ENCODE data around the gene NELL1.

NELL1 gene

GRCh38 chr11:21622995-21623394 lies 953.6 kb downstream of the NELL1 start:
- no peak for DNase-seq (ENCODE audit: low read depth)
- H3K4me3 ChIP-seq (ENCODE audit: low read depth, low read length), result no peak overlapping the region
- TF ChIP-seq CTCF (IDR thresholded peaks at IDR 0.05; ENCODE audit: insufficient read depth, low read depth, low read length, missing control alignments), result no peak

All from GM12865 (cell line).